RCC 7860 (cell line): ENCODE results near the gene YOD1.

ENCODE experiments used
- DNase-seq: peaks from one replicate; pipeline ENCODE4 v3.0.0-alpha.2; 2015; ENCODE audit warnings: low spot score
- FAIRE-seq: peaks from 2 replicates; lab custom pipeline; 2012; peaks lifted over from hg19 to GRCh38; lab: Jason Lieb, UNC

The YOD1 gene

GRCh38 chr1:207051191-207051943 lies at the start of gene YOD1:
Gene YOD1, minus strand, starts transcription at chr1:207051208. Its CDS starts 178 bp downstream, at chr1:207051030.
- FAIRE-seq, result peak; percentile 92
- DNase-seq, result peak; percentile 98

GRCh38 chr1:207097871-207098324 lies 46.9 kb upstream of the YOD1 start:
- no peak for DNase-seq
- no peak for FAIRE-seq

- DNase-seq (no peak), FAIRE-seq (no peak)
These were observed 42.9 kb upstream of the YOD1 start for GRCh38 chr1:207093944-207094343.

GRCh38 chr1:207091200-207091908 lies 40.3 kb upstream of the YOD1 start:
- FAIRE-seq, result no peak
- DNase-seq, result no peak

GRCh38 chr1:207089627-207090355 lies 38.8 kb upstream of the YOD1 start:
- DNase-seq (no peak), FAIRE-seq (no peak)

GRCh38 chr1:207088701-207089626 lies 38.0 kb upstream of the YOD1 start, which contains the start of gene C4BPB:
Gene C4BPB, plus strand, starts transcription at chr1:207088860. Its CDS starts 672 bp downstream, at chr1:207089532.
- DNase-seq (peak; percentile 52), FAIRE-seq (no peak)

- no peak for FAIRE-seq
These were observed 37.2 kb upstream of the YOD1 start for GRCh38 chr1:207088161-207088560.

GRCh38 chr1:207085887-207086286 lies 34.9 kb upstream of the YOD1 start:
- FAIRE-seq, result no peak
- no peak for DNase-seq

More at GRCh38 chr1:207088161-207088560, 37.2 kb upstream of the YOD1 start:
- peak; percentile 26 for DNase-seq

GRCh38 chr1:207084701-207085180 lies 33.7 kb upstream of the YOD1 start:
- FAIRE-seq (peak; percentile 52), DNase-seq (peak; percentile 28)

- FAIRE-seq (no peak), DNase-seq (no peak)
These were observed 33.2 kb upstream of the YOD1 start for GRCh38 chr1:207084232-207084631.

GRCh38 chr1:207081806-207082205 lies 30.8 kb upstream of the YOD1 start:
- FAIRE-seq (no peak), DNase-seq (no peak)

- FAIRE-seq, result no peak
These were observed 30.1 kb upstream of the YOD1 start for GRCh38 chr1:207081088-207081487.

GRCh38 chr1:207079706-207080241 lies 28.8 kb upstream of the YOD1 start:
- peak; percentile 86 for FAIRE-seq
- DNase-seq, result peak; percentile 77

More at GRCh38 chr1:207081088-207081487, 30.1 kb upstream of the YOD1 start:
- no peak for DNase-seq

GRCh38 chr1:207078578-207079132 lies 27.6 kb upstream of the YOD1 start:
- FAIRE-seq (no peak), DNase-seq (no peak)

GRCh38 chr1:207077470-207078377 lies 26.7 kb upstream of the YOD1 start:
- DNase-seq, result peak; percentile 52
- FAIRE-seq, result peak; percentile 82

GRCh38 chr1:207077012-207077411 lies 26.0 kb upstream of the YOD1 start:
- FAIRE-seq (no peak), DNase-seq (no peak)

- FAIRE-seq (no peak), DNase-seq (no peak)
These were observed 25.4 kb upstream of the YOD1 start for GRCh38 chr1:207076181-207076955.
